GF-D8 (cell line): ENCODE data around the gene CCDC88B.
"Not testable (repeated sequence)": the region's sequence is repeated elsewhere in the genome, so short reads cannot be mapped to it uniquely, and the experiment has no call there.

Experiments
- DNase-seq: peaks from one replicate; lab custom pipeline; 2025; lab: John Stamatoyannopoulos, UW

CCDC88B gene

DNA sequence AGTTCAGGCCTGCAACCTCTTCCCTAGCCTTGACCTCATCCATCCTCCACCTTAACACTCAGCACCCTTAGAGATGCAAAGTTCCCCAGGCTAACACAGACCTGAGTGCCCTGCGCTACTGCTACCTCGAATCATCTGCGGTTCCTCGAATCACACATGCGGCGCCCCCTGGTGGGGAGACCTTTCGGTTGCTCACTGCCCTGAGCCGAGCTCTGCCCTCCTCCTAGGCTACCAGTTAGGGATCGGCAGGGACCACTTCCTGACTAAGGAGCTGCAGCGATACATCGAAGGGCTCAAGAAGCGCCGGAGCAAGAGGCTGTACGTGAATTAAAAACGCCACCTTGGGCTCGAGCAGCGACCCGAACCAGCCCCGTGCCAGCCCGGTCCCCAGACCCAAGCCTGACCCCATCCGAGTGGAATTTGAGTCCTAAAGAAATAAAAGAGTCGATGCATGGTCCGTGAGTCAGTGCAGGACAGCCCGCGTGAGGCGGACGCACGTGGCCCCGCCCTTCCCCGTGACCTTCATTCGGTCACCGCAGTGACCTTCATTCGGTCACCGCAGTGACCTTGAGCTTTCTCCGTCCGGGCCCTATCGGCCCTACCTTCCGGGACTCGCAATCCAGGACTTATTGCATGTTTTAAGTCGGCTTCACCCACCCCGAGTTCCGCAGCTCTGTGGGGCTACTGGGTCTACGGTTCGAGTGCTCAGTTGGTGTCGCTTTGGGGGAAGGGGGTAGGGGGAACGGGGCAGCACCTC, 35.5 kb upstream of the CCDC88B start:
- peak; percentile 69 for DNase-seq

DNA sequence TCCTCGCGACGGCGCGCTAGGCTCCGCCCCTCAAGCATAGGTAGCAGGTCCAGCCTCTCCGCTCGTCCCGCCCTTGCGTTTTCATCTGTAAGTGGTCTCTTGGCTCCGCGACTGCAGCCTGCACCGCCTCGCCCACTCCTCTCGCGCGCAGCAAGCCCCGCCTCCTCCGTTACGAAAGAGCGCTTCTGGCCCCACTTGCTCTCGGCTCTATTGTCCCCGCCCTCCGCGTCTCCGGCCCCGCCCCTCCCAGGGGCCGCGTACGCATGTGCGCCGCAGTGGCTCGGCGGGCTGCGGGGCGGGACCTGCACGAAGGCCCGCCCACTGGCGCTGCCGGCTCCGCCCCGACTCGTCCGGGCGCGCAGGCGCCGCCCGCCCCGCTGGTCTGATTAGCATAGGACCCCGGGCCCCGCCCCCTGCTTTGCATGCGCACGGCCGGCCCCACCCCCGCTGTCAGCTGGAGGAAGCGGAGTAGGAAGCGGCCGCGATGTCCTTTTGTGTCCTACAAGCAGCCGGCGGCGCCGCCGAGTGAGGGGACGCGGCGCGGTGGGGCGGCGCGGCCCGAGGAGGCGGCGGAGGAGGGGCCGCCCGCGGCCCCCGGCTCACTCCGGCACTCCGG, 34.8 kb upstream of the CCDC88B start, which contains the start of gene ESRRA:
Gene ESRRA (plus strand): TSS at position 450 of the 616 bp plus-strand sequence. CDS start 1,656 bp downstream, outside the sequence.
- peak; percentile 98 for DNase-seq

DNA sequence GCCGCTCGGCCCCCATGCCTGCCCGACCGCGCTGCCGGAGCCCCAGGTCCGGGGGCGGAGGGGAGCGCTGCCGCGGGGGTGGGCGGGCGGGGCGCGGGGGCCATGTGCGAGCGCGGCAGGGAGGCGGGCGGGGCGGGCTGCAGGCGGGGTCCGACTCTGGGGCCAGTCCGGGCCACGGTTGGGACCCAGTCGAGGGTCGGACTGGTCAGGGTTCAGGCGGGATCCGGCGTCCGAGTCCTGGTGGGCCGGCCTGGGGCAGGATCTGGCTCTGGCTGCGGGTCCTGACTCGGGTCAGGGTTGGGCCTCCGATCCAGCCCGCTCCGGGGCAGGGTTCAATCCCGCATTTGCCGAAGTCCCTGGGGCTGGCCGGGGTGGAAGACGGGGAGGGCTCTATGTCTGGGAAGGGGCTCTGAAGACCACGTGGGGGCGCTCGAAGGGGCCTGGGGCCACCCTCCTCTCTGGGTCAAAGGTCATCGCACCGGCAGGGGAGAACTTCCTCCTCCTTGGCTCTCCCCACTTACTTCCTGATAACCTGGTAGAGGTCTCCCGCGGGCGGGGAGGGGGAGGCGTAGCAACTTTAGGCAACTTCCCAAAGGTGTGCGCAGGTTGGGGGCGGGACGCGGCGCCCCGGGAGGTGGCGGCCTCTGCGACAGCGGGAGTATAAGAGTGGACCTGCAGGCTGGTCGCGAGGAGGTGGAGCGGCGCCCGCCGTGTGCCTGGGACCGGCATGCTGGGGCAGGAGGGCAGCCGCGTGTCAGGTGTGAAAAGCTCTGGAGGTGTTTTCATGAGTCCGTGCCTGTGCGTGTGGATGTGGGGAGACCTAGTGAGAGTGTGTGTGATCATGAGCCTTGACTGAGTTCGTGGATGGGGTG, 34.1 kb upstream of the CCDC88B start:
- DNase-seq = peak; percentile 74

DNA sequence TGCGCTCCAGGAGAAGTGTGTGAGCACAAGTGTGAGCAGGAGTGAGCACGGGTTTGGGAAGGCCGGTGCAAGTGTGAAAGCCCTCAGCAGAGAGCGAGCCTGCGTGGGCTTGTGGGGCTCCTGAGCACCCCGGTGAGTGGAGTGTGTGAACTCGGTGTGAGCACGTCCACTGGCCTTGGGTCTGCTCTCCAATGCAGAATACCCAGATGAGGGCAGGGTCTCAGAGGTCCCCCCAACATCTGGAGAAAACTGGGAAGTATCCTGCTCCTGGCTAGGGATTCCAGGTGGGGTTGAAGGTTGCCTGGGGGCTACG, 33.5 kb upstream of the CCDC88B start:
- no peak for DNase-seq

DNA sequence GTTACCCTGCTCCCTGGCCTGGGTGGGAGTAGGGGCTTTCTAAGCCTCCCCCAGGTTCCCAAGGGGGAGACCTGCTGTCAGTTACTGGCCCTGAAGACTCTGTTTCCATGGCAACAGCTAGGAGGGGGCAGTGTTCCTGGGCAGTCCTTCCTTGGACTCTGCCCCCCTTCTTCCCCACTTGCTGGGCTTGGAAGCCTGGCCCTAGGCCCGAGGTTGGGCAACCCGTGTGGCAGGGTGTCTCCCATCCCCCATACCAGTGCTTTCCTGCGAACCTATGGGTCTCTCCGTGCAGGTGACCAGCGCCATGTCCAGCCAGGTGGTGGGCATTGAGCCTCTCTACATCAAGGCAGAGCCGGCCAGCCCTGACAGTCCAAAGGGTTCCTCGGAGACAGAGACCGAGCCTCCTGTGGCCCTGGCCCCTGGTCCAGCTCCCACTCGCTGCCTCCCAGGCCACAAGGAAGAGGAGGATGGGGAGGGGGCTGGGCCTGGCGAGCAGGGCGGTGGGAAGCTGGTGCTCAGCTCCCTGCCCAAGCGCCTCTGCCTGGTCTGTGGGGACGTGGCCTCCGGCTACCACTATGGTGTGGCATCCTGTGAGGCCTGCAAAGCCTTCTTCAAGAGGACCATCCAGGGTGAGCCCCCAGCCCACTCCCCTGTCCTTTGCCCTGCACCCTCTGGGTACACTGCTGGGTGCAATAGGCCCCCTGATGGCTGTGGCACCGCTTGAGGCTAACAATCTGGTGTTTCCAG, 33.0 kb upstream of the CCDC88B start:
- DNase-seq = no peak

DNA sequence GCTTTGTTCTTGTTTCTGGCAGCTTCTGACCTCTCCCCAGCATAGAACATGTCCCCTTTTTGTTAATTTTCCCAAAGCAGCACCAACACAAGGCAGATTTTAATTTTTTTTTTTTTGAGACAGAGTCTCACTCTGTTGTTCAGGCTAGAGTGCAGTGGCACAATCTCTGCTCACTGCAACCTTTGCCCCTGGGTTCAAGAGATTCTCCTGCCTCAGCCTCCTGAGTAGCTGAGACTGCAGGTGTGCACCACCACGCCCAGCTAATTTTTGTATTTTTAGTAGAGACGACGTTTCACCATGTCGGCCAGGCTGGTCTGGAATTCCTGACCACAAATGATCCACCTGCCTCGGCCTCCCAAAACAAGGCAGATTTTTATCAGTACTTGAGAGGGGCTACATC, 32.2 kb upstream of the CCDC88B start:
- not testable (repeated sequence) for DNase-seq

- no peak for DNase-seq
These were observed 27.1 kb upstream of the CCDC88B start for GRCh38 chr11:64312947-64313346.

DNA sequence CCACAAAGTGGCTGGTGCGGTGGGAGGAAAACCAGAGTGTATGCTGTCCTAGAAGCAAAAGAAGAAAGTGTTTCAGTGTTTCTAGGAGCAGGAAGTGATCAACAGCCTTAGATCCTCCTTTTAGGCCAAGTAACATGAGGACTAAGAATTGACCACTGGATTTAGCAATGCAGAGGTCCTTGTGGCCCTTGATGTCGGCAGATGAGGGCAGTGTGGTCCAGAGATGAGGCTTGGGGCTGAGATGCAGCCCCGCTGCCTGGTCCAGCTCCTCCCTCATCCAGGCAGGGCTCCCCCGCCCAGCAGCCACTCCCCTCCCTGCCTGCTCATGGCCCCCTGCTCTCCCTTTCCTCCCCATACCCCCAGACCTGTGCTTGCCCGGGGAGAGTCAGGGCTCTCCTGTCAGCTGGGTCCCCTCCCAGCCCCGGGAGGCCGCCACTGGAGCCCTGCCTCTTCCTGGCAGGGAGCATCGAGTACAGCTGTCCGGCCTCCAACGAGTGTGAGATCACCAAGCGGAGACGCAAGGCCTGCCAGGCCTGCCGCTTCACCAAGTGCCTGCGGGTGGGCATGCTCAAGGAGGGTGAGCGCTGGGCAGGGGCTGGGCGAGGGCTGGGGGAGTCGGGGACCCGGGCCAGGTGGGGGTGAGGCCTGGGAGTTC, 26.4 kb upstream of the CCDC88B start:
- DNase-seq = no peak

DNA sequence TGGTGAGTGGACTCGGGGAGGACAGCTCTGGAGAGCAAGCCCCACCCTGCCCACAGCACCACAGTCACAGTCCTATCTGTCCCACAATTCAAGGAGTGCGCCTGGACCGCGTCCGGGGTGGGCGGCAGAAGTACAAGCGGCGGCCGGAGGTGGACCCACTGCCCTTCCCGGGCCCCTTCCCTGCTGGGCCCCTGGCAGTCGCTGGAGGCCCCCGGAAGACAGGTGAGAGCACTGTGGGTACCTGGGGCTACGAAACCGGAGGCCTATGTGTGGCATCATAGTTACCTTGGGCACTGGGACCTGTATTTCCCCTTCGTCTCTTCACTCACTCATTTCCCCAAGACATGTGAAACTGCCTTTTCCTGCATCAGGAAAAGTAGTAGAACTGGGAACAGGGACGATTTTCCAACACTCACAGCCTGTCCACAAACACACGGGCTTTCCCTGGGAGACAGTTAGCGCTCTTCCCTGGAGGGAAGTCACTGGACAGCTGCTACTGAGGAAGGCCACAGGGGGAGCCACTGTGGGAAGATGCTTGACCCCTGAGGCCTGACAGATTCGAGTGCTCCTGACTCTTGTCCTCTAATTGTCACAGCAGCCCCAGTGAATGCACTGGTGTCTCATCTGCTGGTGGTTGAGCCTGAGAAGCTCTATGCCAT, 25.7 kb upstream of the CCDC88B start:
- no peak for DNase-seq

DNA sequence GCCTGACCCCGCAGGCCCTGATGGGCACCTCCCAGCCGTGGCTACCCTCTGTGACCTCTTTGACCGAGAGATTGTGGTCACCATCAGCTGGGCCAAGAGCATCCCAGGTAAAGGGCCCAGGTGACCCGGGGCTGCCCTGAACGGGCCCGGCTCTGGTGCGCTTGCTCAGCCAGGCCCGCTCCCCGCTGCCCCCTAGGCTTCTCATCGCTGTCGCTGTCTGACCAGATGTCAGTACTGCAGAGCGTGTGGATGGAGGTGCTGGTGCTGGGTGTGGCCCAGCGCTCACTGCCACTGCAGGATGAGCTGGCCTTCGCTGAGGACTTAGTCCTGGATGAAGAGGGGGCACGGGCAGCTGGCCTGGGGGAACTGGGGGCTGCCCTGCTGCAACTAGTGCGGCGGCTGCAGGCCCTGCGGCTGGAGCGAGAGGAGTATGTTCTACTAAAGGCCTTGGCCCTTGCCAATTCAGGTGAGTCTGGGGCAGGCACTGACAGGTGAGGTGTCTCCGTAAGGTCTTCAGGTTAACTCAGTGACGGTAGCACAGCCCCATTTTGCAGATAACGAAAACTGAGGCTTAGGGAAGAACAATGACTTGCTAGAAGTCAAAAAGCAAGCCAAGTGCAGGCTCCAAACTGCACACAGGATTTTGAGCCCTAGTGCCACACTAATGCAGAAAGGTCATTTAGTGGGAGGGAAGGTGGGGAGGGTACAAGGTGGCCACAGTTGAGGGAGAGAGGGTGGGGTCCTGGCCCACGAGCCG, 25.0 kb upstream of the CCDC88B start:
- DNase-seq = no peak

GRCh38 chr11:64315667-64316526, 24.1 kb upstream of the CCDC88B start:
- not testable (repeated sequence) for DNase-seq

GRCh38 chr11:64316672-64317324, 23.2 kb upstream of the CCDC88B start:
- DNase-seq = no peak

DNA sequence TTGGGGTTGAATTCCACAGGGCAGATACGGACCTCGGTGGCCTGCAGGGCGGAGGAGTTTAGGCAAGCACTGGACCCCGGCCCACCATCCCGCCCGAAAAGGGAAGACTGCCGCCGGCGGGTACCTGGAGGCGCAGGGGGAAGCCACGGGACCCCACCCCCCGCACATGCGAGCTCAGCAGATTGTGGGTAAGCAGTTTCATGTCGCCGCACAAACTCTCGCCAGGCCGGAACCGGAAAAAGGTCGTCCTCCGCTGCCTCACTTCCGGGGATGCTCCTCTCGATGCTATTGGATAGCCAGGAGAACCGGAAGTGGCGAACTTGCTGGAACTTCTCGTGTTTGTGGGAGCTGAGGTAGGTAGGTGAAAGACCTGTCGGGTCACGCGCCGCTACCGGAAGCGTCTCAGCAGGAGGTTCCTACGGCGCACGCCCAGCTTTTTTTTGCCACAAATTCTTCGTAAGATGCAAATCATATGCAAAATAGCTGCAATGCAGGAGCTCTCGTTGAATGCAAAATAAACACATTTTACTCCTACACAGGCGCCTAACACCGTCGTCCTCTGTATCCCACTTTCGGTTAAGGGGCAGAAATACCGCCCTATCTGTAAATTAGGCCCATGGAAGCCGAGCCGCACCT, 22.6 kb upstream of the CCDC88B start, which contains the start of gene TRMT112:
Gene TRMT112 (minus strand): TSS at position 235 of the 636 bp plus-strand sequence. CDS start 33 bp downstream, at position 202.
- peak; percentile 92 for DNase-seq

GRCh38 chr11:64317961-64318765, 21.8 kb upstream of the CCDC88B start, which contains the start of gene PRDX5:
PRDX5 (plus strand) TSS chr11:64318121; CDS start chr11:64318216, 95 bp downstream.
- DNase-seq = peak; percentile 92

GRCh38 chr11:64318766-64319761, 20.9 kb upstream of the CCDC88B start:
- peak; percentile 42 for DNase-seq

- DNase-seq = no peak
These were observed 19.4 kb upstream of the CCDC88B start for GRCh38 chr11:64320556-64320955.
